Breast epithelium (tissue), 3 donors: ENCODE results near the gene CFAP20.

Source experiments
- CTCF ChIP-seq, 3 donors: fragments of 450-650 bp; IDR thresholded peaks; one replicate each; pipeline ENCODE4 v1.5.1; 2016 to 2017; ENCODE audit warnings: antibody characterized with exemption in 3 of 3, mild to moderate bottlenecking in 3 of 3, moderate library complexity in 3 of 3
- POLR2A ChIP-seq: fragments of 450-650 bp; IDR thresholded peaks from one replicate; pipeline ENCODE4 v1.6.1; 2016; ENCODE audit warnings: antibody characterized with exemption, mild to moderate bottlenecking, moderate library complexity
- POLR2AphosphoS5 ChIP-seq, 3 donors: sonication (generic); formaldehyde crosslinking; IDR thresholded peaks; one replicate each; pipeline ENCODE4 v1.6.1; 2017; ENCODE audit warnings: antibody characterized with exemption in 3 of 3

- TF ChIP-seq CTCF (IDR thresholded peaks at IDR 0.05) (no peak), POLR2AphosphoS5 (IDR thresholded peaks at IDR 0.05) (no peak), POLR2A (no peak)
Measured at GRCh38 chr16:58157239-58157638, 28.1 kb upstream of the CFAP20 start.
